HepG2 (cell line): ENCODE data around the gene C2orf42. TPM values are rescaled to one million over a fixed set of nuclear protein-coding genes. Genes with fewer than 3 reads are reported as not detected.
A peak's percentile ranks its signal among the peaks of the same experiment; 100 is the strongest.
"Not testable (repeated sequence)": the region's sequence is repeated elsewhere in the genome, so short reads cannot be mapped to it uniquely, and the experiment has no call there.

Experiments used
- ATAC-seq: fragments of 200-7000 bp; cut with Tn5 transposase; 3 replicates; pipeline ENCODE4 v1.9.1; 2020; ENCODE audit warnings: mild to moderate bottlenecking, moderate library complexity
- BruUV-seq: library from RNA; stranded (reverse); fragments of 400-500 nt; replicated peaks from 2 replicates; lab custom pipeline; 2021; lab: Mats Ljungman, UMichigan
- CTCF ChIA-PET: fragments of 300-600 bp; formaldehyde crosslinking; extraction: SDS; loops from one replicate; lab custom pipeline; 2021; ENCODE audit warnings: low total read pairs, inconsistent platforms, low intra/inter-chr PET ratio; lab: Yijun Ruan, JAX
- POLR2A ChIA-PET: fragments of 350-600 bp; sonication (Branson Sonifier 250); formaldehyde crosslinking; loops from one replicate; lab custom pipeline; 2020; ENCODE audit warnings: antibody characterized with exemption, inconsistent platforms; lab: Yijun Ruan, JAX
- DNase-seq: peaks from one replicate; pipeline ENCODE4 v3.0.0-alpha.2; 2015; ENCODE audit warnings: low spot score
- FAIRE-seq: peaks from 3 replicates; lab custom pipeline; 2011; peaks lifted over from hg19 to GRCh38; lab: Jason Lieb, UNC
- H2AFZ ChIP-seq: one replicate; pipeline ENCODE4 v1.6.1; 2011; ENCODE audit warnings: low read length, inconsistent platforms
- H3K27ac ChIP-seq: fragments of 300-600 bp; 3 replicates; pipeline ENCODE4 v1.8.0; 2011; ENCODE audit warnings: mixed run types, mild to moderate bottlenecking, mixed read lengths, low read length, inconsistent platforms; ENCODE audit not compliant: insufficient read depth; ENCODE audit errors: extremely low read length
- H3K27me3 ChIP-seq, 2 experiments: fragments of 200-600 bp in 1 of 2; 2 replicates in 1 of 2; 3 replicates in 1 of 2; pipeline versions ENCODE4 v1.6.0 to v1.8.0; 2011; ENCODE audit warnings: low read length in 2 of 2, mild to moderate bottlenecking in 2 of 2, moderate library complexity in 2 of 2, inconsistent platforms in 1 of 2; ENCODE audit not compliant: insufficient read depth in 2 of 2, control insufficient read depth in 1 of 2
- H3K36me3 ChIP-seq, 2 experiments: fragments of 200-600 bp in 1 of 2; replicated peaks in 1 of 2; 2 replicates in 1 of 2; 3 replicates in 1 of 2; pipeline versions ENCODE4 v1.5.1 to v1.8.0; 2011; ENCODE audit warnings: low read length in 2 of 2, inconsistent platforms in 1 of 2; ENCODE audit not compliant: insufficient read depth in 2 of 2, control insufficient read depth in 1 of 2
- H3K4me1 ChIP-seq: 2 replicates; pipeline ENCODE4 v1.5.1; 2012; ENCODE audit warnings: low read length, inconsistent platforms; ENCODE audit not compliant: insufficient read depth
- H3K4me2 ChIP-seq: 2 replicates; pipeline ENCODE4 v1.6.0; 2011; ENCODE audit warnings: low read depth, low read length, inconsistent platforms
- H3K4me3 ChIP-seq, 3 experiments: fragments of 200-600 bp in 1 of 3; sonication (generic), shearing (Covaris generic) in 1 of 3; replicated peaks in 1 of 3; 2 replicates each; pipeline ENCODE4 v1.5.1; 2011 to 2016; ENCODE audit warnings: low read length in 3 of 3, inconsistent platforms in 2 of 3, low read depth in 2 of 3, mild to moderate bottlenecking in 2 of 3, control low read depth in 1 of 3, mixed read lengths in 1 of 3; ENCODE audit not compliant: insufficient read depth in 1 of 3
- H3K79me2 ChIP-seq: one replicate; pipeline ENCODE4 v1.6.1; 2011; ENCODE audit warnings: low read length, inconsistent platforms; ENCODE audit not compliant: insufficient read depth
- H3K9ac ChIP-seq: 2 replicates; pipeline ENCODE4 v1.6.0; 2011; ENCODE audit warnings: mild to moderate bottlenecking, low read depth, low read length, inconsistent platforms; ENCODE audit not compliant: insufficient read depth
- H3K9me3 ChIP-seq: 2 replicates; pipeline ENCODE4 v1.5.1; 2012; ENCODE audit warnings: mild to moderate bottlenecking, low read length
- H4K20me1 ChIP-seq: 2 replicates; pipeline ENCODE4 v1.6.0; 2011; ENCODE audit warnings: inconsistent platforms, mild to moderate bottlenecking, low read length, moderate library complexity; ENCODE audit not compliant: insufficient read depth
- ZNF350 ChIP-seq: sonication (generic); formaldehyde crosslinking; IDR thresholded peaks from 2 replicates; pipeline ENCODE4 v1.4.0; 2020; ENCODE audit warnings: mild to moderate bottlenecking, low read depth, missing genetic modification reagents, borderline replicate concordance
- ZNF646 ChIP-seq: sonication (generic); formaldehyde crosslinking; IDR thresholded peaks from 2 replicates; pipeline ENCODE4 v1.9.0; 2021; ENCODE audit warnings: mild to moderate bottlenecking, missing genetic modification reagents
- ZNF770 ChIP-seq: sonication (generic); formaldehyde crosslinking; IDR thresholded peaks from 2 replicates; pipeline ENCODE4 v1.5.0; 2020; ENCODE audit warnings: mild to moderate bottlenecking, missing genetic modification reagents
- ZNF777 ChIP-seq: sonication (generic); formaldehyde crosslinking; IDR thresholded peaks from 2 replicates; pipeline ENCODE4 v1.4.0; 2020; ENCODE audit warnings: missing genetic modification reagents
- WGBS: methylation state at CpG from one replicate; pipeline ENCODE4 v1.1.6; 2017; ENCODE audit warnings: low lambda C conversion rate; 5-methylcytosine and 5-hydroxymethylcytosine counted together
- in situ Hi-C: cut with HindIII; loops from 2 replicates; pipeline ENCODE4 v1.10.0; 2017; ENCODE audit warnings: low pct_unique_long_range_greater_than_20kb; ENCODE audit not compliant: extremely low pct_ligation_motif_present
- intact Hi-C: fragments of 100-400 bp; cut with micrococcal nuclease; formaldehyde crosslinking; loops from one replicate; pipeline ENCODE4 v1.10.0; 2022; ENCODE audit not compliant: unreplicated experiment
- polyA plus RNA-seq, 8 experiments: library from polyadenylated mRNA; depleted of rRNA in 3 of 8; stranded (reverse) in 7 of 8; unstranded in 1 of 8; fragments of >200 nt; fragmentation: Illumina TruSeq in 4 of 8; extraction: Trizol in 4 of 8; gene quantifications; 2 replicates each; pipeline versions ENCODE4 v1.2.1 to v1.2.3, GENCODE V29; 2011 to 2016; ENCODE audit warnings: low read depth in 4 of 8, missing spikeins in 1 of 8, mixed read lengths in 1 of 8; ENCODE audit not compliant: insufficient read depth in 1 of 8
- total RNA-seq, 5 experiments: library from RNA; depleted of rRNA; stranded (reverse); fragments of >200 nt; fragmentation: Illumina TruSeq; extraction: Trizol; gene quantifications; 2 replicates each; pipeline ENCODE4 v1.2.3, GENCODE V29; 2016; ENCODE audit warnings: low read depth in 1 of 5
- TF ChIP-seq, protein P1 (sequence below): sonication (generic); formaldehyde crosslinking; IDR thresholded peaks from 2 replicates; pipeline ENCODE4 v1.4.0; 2020; ENCODE audit warnings: missing genetic modification reagents, mild to moderate bottlenecking, borderline replicate concordance

C2orf42 gene
- total and polyA plus RNA-seq, 2 of the 13 experiments (the other 11 are each of a cell fraction or from before 2014, with no cell fraction given) = 9.3 to 9.9 TPM

- POLR2A ChIA-PET = interaction anchor here (0.6 to 9.4 kb wide), 7 partner anchors 7 to 81 kb away, joined by 3 to 423 read pairs (median 55); partner anchors contain the start of genes C2orf42 and PCBP1
- ATAC-seq, H3K4me3 ChIP-seq, H3K79me2 ChIP-seq, H3K9ac ChIP-seq, CTCF ChIA-PET, DNase-seq, in situ Hi-C loops, H2AFZ ChIP-seq, intact Hi-C loops, H3K9me3 ChIP-seq, FAIRE-seq, H3K4me2 ChIP-seq, H3K36me3 ChIP-seq, H4K20me1 ChIP-seq, BruUV-seq, H3K27me3 ChIP-seq: not testable (repeated sequence)
- WGBS = 90% methylated on average over 5 of the region's 5 CpGs
- peak overlapping the region; percentile 100 for H3K27ac ChIP-seq
- TF ChIP-seq, protein P1, sequence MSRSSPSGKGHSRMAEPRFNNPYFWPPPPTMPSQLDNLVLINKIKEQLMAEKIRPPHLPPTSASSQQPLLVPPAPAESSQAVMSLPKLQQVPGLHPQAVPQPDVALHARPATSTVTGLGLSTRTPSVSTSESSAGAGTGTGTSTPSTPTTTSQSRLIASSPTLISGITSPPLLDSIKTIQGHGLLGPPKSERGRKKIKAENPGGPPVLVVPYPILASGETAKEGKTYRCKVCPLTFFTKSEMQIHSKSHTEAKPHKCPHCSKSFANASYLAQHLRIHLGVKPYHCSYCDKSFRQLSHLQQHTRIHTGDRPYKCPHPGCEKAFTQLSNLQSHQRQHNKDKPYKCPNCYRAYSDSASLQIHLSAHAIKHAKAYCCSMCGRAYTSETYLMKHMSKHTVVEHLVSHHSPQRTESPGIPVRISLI (CRISPR knock-in tag) = peak; percentile 52; the same call in 1 of the 2 replicates
- TF ChIP-seq ZNF770 (CRISPR knock-in tag) (peak; percentile 71; the same call in 1 of the 2 replicates), ZNF350 (CRISPR knock-in tag) (0 out of 2 replicates have a peak, but pooled peaks have one; percentile 15), ZNF646 (CRISPR knock-in tag) (0 out of 2 replicates have a peak, but pooled peaks have one; percentile 36), ZNF777 (CRISPR knock-in tag) (0 out of 2 replicates have a peak, but pooled peaks have one; percentile 11)
- H3K4me1 ChIP-seq = peaks cover 74% of the 10 kb centered on the region
Observed at GRCh38 chr2:70110397-70110796, 80.4 kb downstream of the C2orf42 start.
